ENCODE data around the gene SMYD4. TPM values are rescaled to one million over a fixed set of nuclear protein-coding genes. Genes with fewer than 3 reads are reported as not detected.

SMYD4 gene
- total RNA-seq, 1 donor: 10.1 TPM

DNA sequence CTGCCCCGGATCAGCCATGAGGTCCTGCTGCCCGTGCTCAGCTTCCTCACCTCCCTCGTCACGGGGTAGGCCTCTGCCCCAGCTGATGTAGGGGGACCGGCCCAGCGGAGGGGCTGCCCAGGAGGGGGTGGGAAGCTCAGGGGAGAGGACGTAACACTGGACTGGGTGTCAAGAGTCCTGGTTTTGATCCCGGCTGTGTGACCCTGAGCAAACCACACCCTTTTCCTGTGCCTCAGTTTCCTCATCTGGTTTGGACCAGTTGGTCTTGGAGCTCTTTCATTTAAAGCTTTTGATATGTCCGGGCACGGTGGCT lies 98.6 kb downstream of the SMYD4 start:
- peaks cover 26% of the 10 kb centered on the region for H3K79me2 ChIP-seq (ENCODE audit: insufficient read depth, low read length)
- H3K9me3 ChIP-seq (ENCODE audit: low read depth, low read length): no peaks in the 10 kb centered on the region
- peak overlapping the region; percentile 48 for H3K27ac ChIP-seq (ENCODE audit: low read depth, low read length)
- H3K4me3 ChIP-seq (ENCODE audit: insufficient read depth, low read length): no peak overlapping the region
- no peaks in the 10 kb centered on the region for H3K27me3 ChIP-seq (ENCODE audit: insufficient read depth, low read length)
- no peaks in the 10 kb centered on the region for H4K20me1 ChIP-seq (ENCODE audit: insufficient read depth, low read length)
- no peak overlapping the region for H2AFZ ChIP-seq (ENCODE audit: low read length)
- H3K4me2 ChIP-seq (ENCODE audit: insufficient read depth, low read length): no peak overlapping the region
- no peak for DNase-seq (ENCODE audit: insufficient read length, low spot score, missing footprints)
- no peaks in the 10 kb centered on the region for H3K4me1 ChIP-seq (ENCODE audit: insufficient read depth, low read length)
- H3K36me3 ChIP-seq (ENCODE audit: insufficient read depth, low read length): peaks cover 24% of the 10 kb centered on the region
- TF ChIP-seq, protein P1, sequence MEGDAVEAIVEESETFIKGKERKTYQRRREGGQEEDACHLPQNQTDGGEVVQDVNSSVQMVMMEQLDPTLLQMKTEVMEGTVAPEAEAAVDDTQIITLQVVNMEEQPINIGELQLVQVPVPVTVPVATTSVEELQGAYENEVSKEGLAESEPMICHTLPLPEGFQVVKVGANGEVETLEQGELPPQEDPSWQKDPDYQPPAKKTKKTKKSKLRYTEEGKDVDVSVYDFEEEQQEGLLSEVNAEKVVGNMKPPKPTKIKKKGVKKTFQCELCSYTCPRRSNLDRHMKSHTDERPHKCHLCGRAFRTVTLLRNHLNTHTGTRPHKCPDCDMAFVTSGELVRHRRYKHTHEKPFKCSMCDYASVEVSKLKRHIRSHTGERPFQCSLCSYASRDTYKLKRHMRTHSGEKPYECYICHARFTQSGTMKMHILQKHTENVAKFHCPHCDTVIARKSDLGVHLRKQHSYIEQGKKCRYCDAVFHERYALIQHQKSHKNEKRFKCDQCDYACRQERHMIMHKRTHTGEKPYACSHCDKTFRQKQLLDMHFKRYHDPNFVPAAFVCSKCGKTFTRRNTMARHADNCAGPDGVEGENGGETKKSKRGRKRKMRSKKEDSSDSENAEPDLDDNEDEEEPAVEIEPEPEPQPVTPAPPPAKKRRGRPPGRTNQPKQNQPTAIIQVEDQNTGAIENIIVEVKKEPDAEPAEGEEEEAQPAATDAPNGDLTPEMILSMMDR (IDR thresholded peaks at IDR 0.05; ENCODE audit: extremely low read depth, low read depth, low read length): no peak

DNA sequence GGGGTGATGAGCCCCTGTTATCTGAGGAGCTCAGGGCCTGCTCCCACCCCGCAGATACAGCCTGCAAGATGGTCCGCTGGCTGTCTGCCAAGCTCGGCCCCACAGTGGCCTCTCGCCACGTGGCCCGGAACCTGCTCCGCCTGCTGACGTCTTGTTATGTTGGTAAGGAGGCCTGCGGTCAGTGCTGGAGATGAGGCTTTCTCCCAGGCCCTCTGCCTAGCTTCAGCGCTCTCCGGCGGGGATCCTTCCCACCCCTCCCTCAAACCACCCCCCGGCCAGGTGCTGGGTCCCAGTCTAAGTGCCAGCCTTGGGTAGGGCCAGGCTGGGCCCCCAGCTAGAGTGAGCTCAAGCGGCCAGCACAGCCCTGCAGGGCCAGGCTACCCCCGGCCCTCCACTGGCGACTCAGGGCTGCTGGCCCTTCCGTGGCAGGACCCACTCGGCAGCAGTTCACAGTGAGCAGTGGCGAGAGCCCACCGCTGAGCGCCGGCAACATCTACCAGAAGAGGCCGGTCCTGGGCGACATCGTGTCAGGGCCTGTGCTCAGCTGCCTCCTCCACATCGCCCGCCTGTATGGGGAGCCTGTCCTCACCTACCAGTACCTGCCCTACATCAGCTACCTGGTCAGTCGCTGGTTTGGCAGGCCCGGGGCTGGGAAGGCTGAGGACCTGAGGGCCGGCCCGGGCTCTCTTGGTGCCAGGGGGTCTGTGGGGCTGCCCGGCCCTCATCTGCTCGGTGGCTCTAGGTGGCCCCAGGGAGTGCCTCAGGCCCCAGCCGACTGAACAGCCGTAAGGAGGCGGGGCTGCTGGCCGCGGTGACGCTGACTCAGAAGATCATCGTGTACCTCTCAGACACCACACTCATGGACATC lies 99.1 kb downstream of the SMYD4 start:
- no peaks in the 10 kb centered on the region for H3K27me3 ChIP-seq (ENCODE audit: insufficient read depth, low read length)
- no peak overlapping the region for H2AFZ ChIP-seq (ENCODE audit: low read length)
- H3K9me3 ChIP-seq (ENCODE audit: low read depth, low read length): no peaks in the 10 kb centered on the region
- H3K4me3 ChIP-seq (ENCODE audit: insufficient read depth, low read length): no peak overlapping the region
- H3K36me3 ChIP-seq (ENCODE audit: insufficient read depth, low read length): peaks cover 25% of the 10 kb centered on the region
- H3K27ac ChIP-seq (ENCODE audit: low read depth, low read length): peak overlapping the region; percentile 48
- DNase-seq (ENCODE audit: insufficient read length, low spot score, missing footprints): peak; percentile 96
- peaks cover 32% of the 10 kb centered on the region for H3K79me2 ChIP-seq (ENCODE audit: insufficient read depth, low read length)
- peaks cover 3% of the 10 kb centered on the region for H4K20me1 ChIP-seq (ENCODE audit: insufficient read depth, low read length)
- H3K4me2 ChIP-seq (ENCODE audit: insufficient read depth, low read length): no peak overlapping the region
- TF ChIP-seq, protein P1 (IDR thresholded peaks at IDR 0.05; ENCODE audit: extremely low read depth, low read depth, low read length): no peak
- H3K4me1 ChIP-seq (ENCODE audit: insufficient read depth, low read length): no peaks in the 10 kb centered on the region

DNA sequence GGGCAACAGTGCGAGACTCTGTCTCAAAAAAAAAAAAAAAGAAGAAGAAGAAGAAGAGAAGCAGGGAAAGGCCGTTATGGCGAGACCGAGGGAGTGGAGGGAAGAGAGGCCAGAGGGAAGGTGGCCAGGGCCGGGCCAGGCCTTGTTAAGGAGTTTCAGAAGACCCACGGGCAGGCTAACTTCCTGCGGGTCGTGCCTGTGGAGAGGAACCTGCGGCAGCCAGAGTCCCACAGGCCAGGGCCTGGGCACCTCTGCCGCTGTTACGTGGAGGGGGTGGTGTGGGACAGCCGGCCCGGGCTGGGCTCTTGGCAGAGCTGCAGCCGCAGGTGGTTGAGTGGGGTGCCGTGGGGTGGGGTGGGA lies 99.8 kb downstream of the SMYD4 start:
- H3K4me2 ChIP-seq (ENCODE audit: insufficient read depth, low read length): no peak overlapping the region
- no peak overlapping the region for H3K4me3 ChIP-seq (ENCODE audit: insufficient read depth, low read length)
- TF ChIP-seq, protein P1 (IDR thresholded peaks at IDR 0.05; ENCODE audit: extremely low read depth, low read depth, low read length): no peak

More for the DNA sequence above, 99.8 kb downstream of the SMYD4 start:
- peaks cover 25% of the 10 kb centered on the region for H3K36me3 ChIP-seq (ENCODE audit: insufficient read depth, low read length)
- H3K79me2 ChIP-seq (ENCODE audit: insufficient read depth, low read length): peaks cover 38% of the 10 kb centered on the region
- no peak overlapping the region for H2AFZ ChIP-seq (ENCODE audit: low read length)
- H3K4me1 ChIP-seq (ENCODE audit: insufficient read depth, low read length): peaks cover 5% of the 10 kb centered on the region
- H3K27me3 ChIP-seq (ENCODE audit: insufficient read depth, low read length): no peaks in the 10 kb centered on the region
- no peak for DNase-seq (ENCODE audit: insufficient read length, low spot score, missing footprints)
- H3K27ac ChIP-seq (ENCODE audit: low read depth, low read length): no peak overlapping the region
- no peaks in the 10 kb centered on the region for H3K9me3 ChIP-seq (ENCODE audit: low read depth, low read length)
- H4K20me1 ChIP-seq (ENCODE audit: insufficient read depth, low read length): peaks cover 7% of the 10 kb centered on the region

Other genes with a start within 250 kb of the SMYD4 start
- gene SLC43A2, start 201.1 kb downstream of the SMYD4 start, total RNA-seq: 4.4 and 5.4 TPM in 2 replicates
- gene SCARF1, start 184.2 kb downstream of the SMYD4 start, total RNA-seq: 0.88 and 1.4 TPM in 2 replicates
- gene RILP, start 180.0 kb downstream of the SMYD4 start, total RNA-seq: 11.2 and 11.6 TPM in 2 replicates
- 107 and 111 TPM in 2 replicates for gene PRPF8, start 145.0 kb downstream of the SMYD4 start, total RNA-seq
- 4.7 TPM in 2 replicates for gene TLCD2, start 119.5 kb downstream of the SMYD4 start, total RNA-seq
- gene WDR81, start 105.2 kb downstream of the SMYD4 start, total RNA-seq: 47.7 and 47.8 TPM in 2 replicates
- gene SERPINF2, start 87.0 kb downstream of the SMYD4 start, total RNA-seq: under 0.01 TPM in 1 of 2 replicates, not detected in the other
- gene SERPINF1, start 67.8 kb downstream of the SMYD4 start, total RNA-seq: 309 and 314 TPM in 2 replicates
- 14.1 and 14.8 TPM in 2 replicates for gene RPA1, start 103 bp upstream of the SMYD4 start, total RNA-seq
- 1.1 and 1.5 TPM in 2 replicates for gene RTN4RL1, start 195.4 kb upstream of the SMYD4 start, total RNA-seq
- gene DPH1, start 200.3 kb upstream of the SMYD4 start, total RNA-seq: 52.7 and 63.7 TPM in 2 replicates
- gene OVCA2, start 212.1 kb upstream of the SMYD4 start, total RNA-seq: 59.0 and 61.3 TPM in 2 replicates
- gene HIC1, start 225.2 kb upstream of the SMYD4 start, total RNA-seq: 18.5 and 19.7 TPM in 2 replicates

Measured in osteoblast (primary cell).